Measurements from ENCODE around the gene SLC44A4. TPM values are rescaled to one million over a fixed set of nuclear protein-coding genes. Genes with fewer than 3 reads are reported as not detected.

The SLC44A4 gene
- total RNA-seq, 2 donors from 2014 or later = 546 to 779 TPM

GRCh38 chr6:31877651-31878161, 1.1 kb downstream of the SLC44A4 start:
- TF ChIP-seq CTCF (IDR thresholded peaks at IDR 0.05) = no peak
- Histone ChIP-seq H3K27ac (peak overlapping the region; percentile 93), H3K4me1 (peaks cover 18% of the 10 kb centered on the region), H3K36me3 (no peaks in the 10 kb centered on the region), H3K27me3 (no peaks in the 10 kb centered on the region), H3K9ac (ENCODE audit: low read depth in 2 of 2, low read length in 2 of 2) (peak overlapping the region; percentile 66 to 100), H3K4me3 (peak overlapping the region; percentile 52), H3K9me3 (no peaks in the 10 kb centered on the region)
- DNase-seq = peak; percentile 94
- intact Hi-C loops (cut with DNase I) = no loop called here

- intact Hi-C loops (cut with DNase I) = no loop called here
- TF ChIP-seq CTCF (IDR thresholded peaks at IDR 0.05) = no peak
- H3K4me1 ChIP-seq = peaks cover 18% of the 10 kb centered on the region
- peak overlapping the region; percentile 93 for H3K27ac ChIP-seq
- H3K9ac ChIP-seq (ENCODE audit: low read depth in 2 of 2, low read length in 2 of 2) = peak overlapping the region; percentile 64 to 100
- no peaks in the 10 kb centered on the region for H3K36me3 ChIP-seq
- peak overlapping the region; percentile 52 for H3K4me3 ChIP-seq
- H3K9me3 ChIP-seq = no peaks in the 10 kb centered on the region
- DNase-seq = peak; percentile 79
- H3K27me3 ChIP-seq = no peaks in the 10 kb centered on the region
Measured at GRCh38 chr6:31877125-31877650, 1.6 kb downstream of the SLC44A4 start.

- Histone ChIP-seq H3K4me1 (peaks cover 18% of the 10 kb centered on the region), H3K9ac (ENCODE audit: low read depth in 2 of 2, low read length in 2 of 2) (peak overlapping the region in 1 of 2 donors; percentile 100), H3K36me3 (no peaks in the 10 kb centered on the region), H3K27ac (peak overlapping the region; percentile 93), H3K27me3 (no peaks in the 10 kb centered on the region), H3K4me3 (peak overlapping the region; percentile 52), H3K9me3 (no peaks in the 10 kb centered on the region)
- DNase-seq = no peak
- TF ChIP-seq CTCF (IDR thresholded peaks at IDR 0.05) = no peak
- intact Hi-C loops (cut with DNase I) = no loop called here
Measured at GRCh38 chr6:31876357-31876756, 2.4 kb downstream of the SLC44A4 start.

GRCh38 chr6:31875877-31876276, 2.9 kb downstream of the SLC44A4 start:
- intact Hi-C loops (cut with DNase I) = no loop called here
- H3K27ac ChIP-seq = peak overlapping the region; percentile 93
- H3K9ac ChIP-seq (ENCODE audit: low read depth in 2 of 2, low read length in 2 of 2) = peak overlapping the region in 1 of 2 donors; percentile 62
- H3K36me3 ChIP-seq = no peaks in the 10 kb centered on the region
- DNase-seq = no peak
- peaks cover 18% of the 10 kb centered on the region for H3K4me1 ChIP-seq
- H3K9me3 ChIP-seq = no peaks in the 10 kb centered on the region
- TF ChIP-seq CTCF (IDR thresholded peaks at IDR 0.05) = no peak
- peak overlapping the region; percentile 52 for H3K4me3 ChIP-seq
- H3K27me3 ChIP-seq = no peaks in the 10 kb centered on the region

- intact Hi-C loops (cut with DNase I) = no loop called here
- H3K27me3 ChIP-seq = no peaks in the 10 kb centered on the region
- no peak for TF ChIP-seq CTCF (IDR thresholded peaks at IDR 0.05)
- H3K9ac ChIP-seq (ENCODE audit: low read depth in 2 of 2, low read length in 2 of 2) = peak overlapping the region in 1 of 2 donors; percentile 62
- no peaks in the 10 kb centered on the region for H3K36me3 ChIP-seq
- peaks cover 18% of the 10 kb centered on the region for H3K4me1 ChIP-seq
- no peak for DNase-seq
- peak overlapping the region; percentile 93 for H3K27ac ChIP-seq
- H3K4me3 ChIP-seq = no peak overlapping the region
- no peaks in the 10 kb centered on the region for H3K9me3 ChIP-seq
Measured at GRCh38 chr6:31874836-31875572, 3.8 kb downstream of the SLC44A4 start.
